RWPE2 (cell line): Measurements from ENCODE around the gene ADNP.

ENCODE experiments used
- ATAC-seq: fragments of 200-7000 bp; cut with Tn5 transposase; 3 replicates; pipeline ENCODE4 v1.9.1; 2021; ENCODE audit warnings: low read depth
- DNase-seq: peaks from one replicate; pipeline ENCODE4 v3.0.0-alpha.2; 2020; ENCODE audit warnings: low spot score
- H3K27ac ChIP-seq: fragments of 450-650 bp; 2 replicates; pipeline ENCODE4 v1.5.1; 2017; ENCODE audit warnings: mild to moderate bottlenecking; ENCODE audit not compliant: poor library complexity, severe bottlenecking
- H3K27me3 ChIP-seq: fragments of 250-450 bp; sonication (Bioruptor Pico); 2 replicates; pipeline ENCODE4 v1.5.1; 2021; ENCODE audit warnings: mild to moderate bottlenecking, moderate library complexity; ENCODE audit not compliant: insufficient read depth, poor library complexity, severe bottlenecking
- H3K36me3 ChIP-seq: fragments of 250-450 bp; sonication (Bioruptor Pico); 2 replicates; pipeline ENCODE4 v1.5.1; 2020; ENCODE audit warnings: low read depth, mild to moderate bottlenecking, moderate library complexity
- H3K4me1 ChIP-seq: fragments of 250-450 bp; sonication (Bioruptor Pico); 2 replicates; pipeline ENCODE4 v1.5.1; 2021; ENCODE audit warnings: mild to moderate bottlenecking, moderate library complexity; ENCODE audit not compliant: insufficient read depth, poor library complexity, severe bottlenecking
- H3K4me3 ChIP-seq: fragments of 250-450 bp; sonication (Bioruptor Pico); 2 replicates; pipeline ENCODE4 v1.5.1; 2021; ENCODE audit warnings: mild to moderate bottlenecking, moderate library complexity; ENCODE audit not compliant: severe bottlenecking
- H3K9me3 ChIP-seq: fragments of 250-450 bp; sonication (Bioruptor Pico); 2 replicates; pipeline ENCODE4 v1.5.1; 2021; ENCODE audit warnings: mild to moderate bottlenecking, moderate library complexity; ENCODE audit not compliant: severe bottlenecking
- CTCF ChIP-seq: fragments of 450-650 bp; IDR thresholded peaks from one replicate; pipeline ENCODE4 v1.5.1; 2017; ENCODE audit warnings: mild to moderate bottlenecking, moderate library complexity; ENCODE audit not compliant: poor library complexity, severe bottlenecking

ADNP gene

GRCh38 chr20:50898475-50898874 lies 32.8 kb downstream of the ADNP start:
- Histone ChIP-seq H3K27ac (no peak overlapping the region), H3K4me1 (no peaks in the 10 kb centered on the region)

GRCh38 chr20:50895111-50895830 lies 36.0 kb downstream of the ADNP start:
- DNase-seq (no peak), ATAC-seq (no peak; the same call in 2 of the 3 replicates)
- Histone ChIP-seq H3K27ac (no peak overlapping the region), H3K9me3 (no peaks in the 10 kb centered on the region), H3K36me3 (peaks cover 97% of the 10 kb centered on the region), H3K27me3 (no peaks in the 10 kb centered on the region), H3K4me1 (no peaks in the 10 kb centered on the region), H3K4me3 (no peak overlapping the region)
- no peak for TF ChIP-seq CTCF

More at GRCh38 chr20:50898475-50898874, 32.8 kb downstream of the ADNP start:
- ATAC-seq, result no peak
- no peak for DNase-seq
- H3K27me3 ChIP-seq, result no peaks in the 10 kb centered on the region
- no peaks in the 10 kb centered on the region for H3K9me3 ChIP-seq
- no peak overlapping the region for H3K4me3 ChIP-seq
- TF ChIP-seq CTCF, result no peak
- peaks cover 97% of the 10 kb centered on the region for H3K36me3 ChIP-seq

DNA sequence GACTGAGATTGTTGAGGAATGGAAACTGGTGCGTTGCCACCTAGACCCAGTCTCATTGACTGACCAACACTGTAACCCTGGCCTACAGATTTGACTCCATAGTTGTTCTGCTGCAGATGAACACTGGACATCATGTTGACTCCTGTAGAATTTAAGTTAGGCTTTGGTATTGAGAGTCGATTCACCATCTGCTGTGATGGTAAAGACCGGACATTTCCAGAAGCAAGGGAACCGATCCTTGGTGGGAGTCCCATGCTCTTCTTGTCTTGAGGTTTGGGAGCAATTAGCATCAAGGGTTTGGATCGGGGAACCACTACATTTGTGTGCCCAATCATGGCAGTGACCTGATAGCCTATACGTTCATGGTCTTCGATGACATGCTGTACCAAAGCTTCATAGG lies 37.6 kb downstream of the ADNP start:
- no peaks in the 10 kb centered on the region for H3K4me1 ChIP-seq
- no peak overlapping the region for H3K4me3 ChIP-seq
- no peak for TF ChIP-seq CTCF
- no peaks in the 10 kb centered on the region for H3K27me3 ChIP-seq
- ATAC-seq (no peak), DNase-seq (no peak)
- H3K36me3 ChIP-seq, result peaks cover 96% of the 10 kb centered on the region
- no peak overlapping the region for H3K27ac ChIP-seq
- H3K9me3 ChIP-seq, result no peaks in the 10 kb centered on the region

- no peaks in the 10 kb centered on the region for H3K27me3 ChIP-seq
- H3K4me3 ChIP-seq, result no peak overlapping the region
- no peak for ATAC-seq
- peaks cover 88% of the 10 kb centered on the region for H3K36me3 ChIP-seq
- TF ChIP-seq CTCF, result no peak
- no peaks in the 10 kb centered on the region for H3K4me1 ChIP-seq
- DNase-seq, result no peak
- no peak overlapping the region for H3K27ac ChIP-seq
- H3K9me3 ChIP-seq, result no peaks in the 10 kb centered on the region
Measured at GRCh38 chr20:50892394-50892793, 38.8 kb downstream of the ADNP start.

- Histone ChIP-seq H3K36me3 (peaks cover 78% of the 10 kb centered on the region), H3K9me3 (no peaks in the 10 kb centered on the region), H3K4me3 (no peak overlapping the region), H3K4me1 (no peaks in the 10 kb centered on the region), H3K27ac (no peak overlapping the region), H3K27me3 (no peaks in the 10 kb centered on the region)
- DNase-seq, result no peak
- TF ChIP-seq CTCF, result no peak
- ATAC-seq, result 0 out of 3 replicates have a peak, but pooled peaks have one; percentile 3
Measured at GRCh38 chr20:50891138-50891537, 40.1 kb downstream of the ADNP start.
